Neural progenitor cell (in vitro differentiated cells): ENCODE results near the gene ARSB. TPM values are rescaled to one million over a fixed set of nuclear protein-coding genes. Genes with fewer than 3 reads are reported as not detected.

Experiments
- DNase-seq: peaks from one replicate; pipeline ENCODE4 v3.0.0-alpha.2; 2016; ENCODE audit warnings: low spot score
- H2AFZ ChIP-seq: fragments of 200-600 bp; sonication (generic); replicated peaks from 2 replicates; pipeline ENCODE4 v1.6.1; 2016; ENCODE audit warnings: antibody characterized with exemption
- H3F3A ChIP-seq: fragments of 200-600 bp; sonication (generic); 2 replicates; pipeline ENCODE4 v1.6.1; 2016; ENCODE audit warnings: antibody characterized with exemption, low read depth
- H3K27ac ChIP-seq: fragments of 200-600 bp; sonication (generic); 2 replicates; pipeline ENCODE4 v1.5.1; 2016; ENCODE audit warnings: mild to moderate bottlenecking
- H3K27me3 ChIP-seq: fragments of 200-600 bp; sonication (generic); 2 replicates; pipeline ENCODE4 v1.6.1; 2016; ENCODE audit warnings: mild to moderate bottlenecking, moderate library complexity
- H3K36me3 ChIP-seq: fragments of 200-600 bp; sonication (generic); 2 replicates; pipeline ENCODE4 v1.5.1; 2016
- H3K4me1 ChIP-seq: fragments of 200-600 bp; sonication (generic); 2 replicates; pipeline ENCODE4 v1.6.1; 2016; ENCODE audit warnings: mixed run types
- H3K4me2 ChIP-seq: fragments of 200-600 bp; sonication (generic); 2 replicates; pipeline ENCODE4 v1.6.1; 2016
- H3K4me3 ChIP-seq: fragments of 200-600 bp; sonication (generic); 2 replicates; pipeline ENCODE4 v1.5.1; 2016
- H3K79me2 ChIP-seq: fragments of 200-600 bp; sonication (generic); 2 replicates; pipeline ENCODE4 v1.6.1; 2016; ENCODE audit warnings: low read depth
- H3K9ac ChIP-seq: fragments of 200-600 bp; sonication (generic); 2 replicates; pipeline ENCODE4 v1.6.1; 2016
- H3K9me3 ChIP-seq: fragments of 200-600 bp; sonication (generic); 2 replicates; pipeline ENCODE4 v1.5.1; 2016; ENCODE audit warnings: low read depth
- H4K20me1 ChIP-seq: fragments of 200-600 bp; sonication (generic); 2 replicates; pipeline ENCODE4 v1.6.1; 2016; ENCODE audit warnings: low read depth
- H3K27ac Mint-ChIP-seq: 3 replicates; pipeline ENCODE4 v1.8.0; 2021; ENCODE audit warnings: mixed read lengths
- H3K27me3 Mint-ChIP-seq: 2 replicates; pipeline ENCODE4 v1.8.0; 2022; ENCODE audit warnings: low read depth, mild to moderate bottlenecking, inconsistent platforms, moderate library complexity, mixed read lengths; ENCODE audit not compliant: insufficient read depth
- H3K36me3 Mint-ChIP-seq: 3 replicates; pipeline ENCODE4 v1.8.0; 2021; ENCODE audit warnings: mixed read lengths
- H3K4me1 Mint-ChIP-seq: 3 replicates; pipeline ENCODE4 v1.8.0; 2021; ENCODE audit warnings: mixed read lengths
- H3K4me3 Mint-ChIP-seq: 3 replicates; pipeline ENCODE4 v1.8.0; 2021; ENCODE audit warnings: mild to moderate bottlenecking, moderate library complexity, mixed read lengths
- H3K9me3 Mint-ChIP-seq: 3 replicates; pipeline ENCODE4 v1.8.0; 2020; ENCODE audit warnings: mixed read lengths
- EZH2 ChIP-seq: fragments of 200-600 bp; sonication (generic); IDR thresholded peaks from 2 replicates; pipeline ENCODE4 v1.6.1; 2017; ENCODE audit warnings: antibody characterized with exemption, mild to moderate bottlenecking, moderate library complexity
- EZH2phosphoT487 ChIP-seq: fragments of 200-600 bp; sonication (generic); IDR thresholded peaks from 2 replicates; pipeline ENCODE4 v1.6.1; 2017; ENCODE audit warnings: antibody characterized with exemption
- total RNA-seq: library from RNA; depleted of rRNA; stranded (reverse); fragments of >200 nt; gene quantifications from 2 replicates; pipeline ENCODE4 v1.2.3, GENCODE V29; 2015; ENCODE audit warnings: low replicate concordance
- TF ChIP-seq, protein P1 (sequence below): fragments of 200-600 bp; sonication (generic); IDR thresholded peaks from 2 replicates; pipeline ENCODE4 v1.5.1; 2017; ENCODE audit warnings: antibody characterized with exemption, mild to moderate bottlenecking

The ARSB gene
- total RNA-seq, 1 donor from 2014 or later = 15.3 TPM

DNA sequence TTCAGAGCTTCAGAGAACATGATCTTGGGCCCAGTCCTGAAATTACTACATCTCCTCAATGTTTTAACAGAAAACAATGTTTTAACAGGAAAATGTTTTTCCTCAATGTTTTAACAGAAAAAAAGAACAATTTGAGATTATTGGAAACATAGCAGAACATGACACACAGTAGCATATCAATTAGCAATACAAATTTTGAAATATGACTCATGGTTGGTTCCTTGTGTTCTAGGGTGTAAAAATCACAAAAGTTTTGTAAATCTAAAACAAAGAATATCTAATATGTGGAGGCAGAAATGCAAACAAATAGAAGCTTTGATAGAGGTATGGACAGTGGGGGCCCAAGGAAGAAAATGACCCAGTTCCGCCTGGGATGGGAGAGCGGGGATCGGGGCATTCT is 22.8 kb upstream of the ARSB start:
- Mint-ChIP-seq H3K4me3 (no peak overlapping the region), H3K36me3 (no peaks in the 10 kb centered on the region), H3K4me1 (no peaks in the 10 kb centered on the region), H3K9me3 (peaks cover under 1% of the 10 kb centered on the region), H3K27me3 (peaks cover 2% of the 10 kb centered on the region), H3K27ac (no peak overlapping the region)
- no peak overlapping the region for H3K4me2 ChIP-seq
- H3K79me2 ChIP-seq = no peaks in the 10 kb centered on the region
- no peaks in the 10 kb centered on the region for H3K27me3 ChIP-seq
- H3K4me3 ChIP-seq = no peak overlapping the region
- H3K36me3 ChIP-seq = no peaks in the 10 kb centered on the region
- TF ChIP-seq, protein P1, sequence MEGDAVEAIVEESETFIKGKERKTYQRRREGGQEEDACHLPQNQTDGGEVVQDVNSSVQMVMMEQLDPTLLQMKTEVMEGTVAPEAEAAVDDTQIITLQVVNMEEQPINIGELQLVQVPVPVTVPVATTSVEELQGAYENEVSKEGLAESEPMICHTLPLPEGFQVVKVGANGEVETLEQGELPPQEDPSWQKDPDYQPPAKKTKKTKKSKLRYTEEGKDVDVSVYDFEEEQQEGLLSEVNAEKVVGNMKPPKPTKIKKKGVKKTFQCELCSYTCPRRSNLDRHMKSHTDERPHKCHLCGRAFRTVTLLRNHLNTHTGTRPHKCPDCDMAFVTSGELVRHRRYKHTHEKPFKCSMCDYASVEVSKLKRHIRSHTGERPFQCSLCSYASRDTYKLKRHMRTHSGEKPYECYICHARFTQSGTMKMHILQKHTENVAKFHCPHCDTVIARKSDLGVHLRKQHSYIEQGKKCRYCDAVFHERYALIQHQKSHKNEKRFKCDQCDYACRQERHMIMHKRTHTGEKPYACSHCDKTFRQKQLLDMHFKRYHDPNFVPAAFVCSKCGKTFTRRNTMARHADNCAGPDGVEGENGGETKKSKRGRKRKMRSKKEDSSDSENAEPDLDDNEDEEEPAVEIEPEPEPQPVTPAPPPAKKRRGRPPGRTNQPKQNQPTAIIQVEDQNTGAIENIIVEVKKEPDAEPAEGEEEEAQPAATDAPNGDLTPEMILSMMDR = no peak
- TF ChIP-seq EZH2phosphoT487 (no peak), EZH2 (no peak)
- no peaks in the 10 kb centered on the region for H3K4me1 ChIP-seq
- no peaks in the 10 kb centered on the region for H3F3A ChIP-seq
- no peaks in the 10 kb centered on the region for H4K20me1 ChIP-seq
- H3K9me3 ChIP-seq = no peaks in the 10 kb centered on the region
- no peak for DNase-seq
- no peak overlapping the region for H3K9ac ChIP-seq
- H2AFZ ChIP-seq = no peak overlapping the region
- H3K27ac ChIP-seq = no peak overlapping the region

DNA sequence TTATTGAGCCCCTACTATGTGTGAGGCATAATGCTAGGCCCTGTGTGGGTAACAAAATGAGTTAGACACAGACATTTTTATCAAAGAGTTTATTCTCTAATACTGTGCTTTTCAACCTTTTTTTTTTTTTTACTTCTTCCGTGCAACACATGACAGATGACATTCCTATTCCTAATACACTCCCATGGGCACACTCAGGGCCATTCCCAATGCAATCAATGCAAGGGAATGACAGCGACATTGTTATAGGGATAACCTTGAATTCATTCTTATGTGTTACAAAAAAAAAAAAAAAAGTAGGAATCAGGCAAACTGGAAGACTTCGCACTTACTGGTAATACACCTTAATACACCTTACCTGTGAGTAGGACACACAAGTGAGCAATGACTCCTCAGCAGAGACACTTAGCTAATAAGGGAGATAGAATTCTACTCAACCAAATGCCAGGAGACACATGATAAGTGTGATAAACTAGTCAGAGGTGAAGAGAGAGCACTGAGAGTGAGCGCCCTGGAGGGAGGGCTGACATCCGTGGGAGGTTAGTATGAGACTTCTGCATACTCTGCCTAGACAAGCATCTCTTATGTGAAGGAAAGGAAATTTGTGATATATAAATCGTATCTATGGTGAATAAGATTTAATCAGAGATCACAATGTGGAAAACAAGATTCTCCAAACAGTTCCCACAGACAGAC is 21.0 kb upstream of the ARSB start:
- Mint-ChIP-seq H3K27me3 (peaks cover 2% of the 10 kb centered on the region), H3K4me1 (peaks cover 10% of the 10 kb centered on the region), H3K36me3 (no peaks in the 10 kb centered on the region), H3K9me3 (no peaks in the 10 kb centered on the region), H3K4me3 (no peak overlapping the region), H3K27ac (no peak overlapping the region)
- no peak overlapping the region for H3K4me2 ChIP-seq
- TF ChIP-seq, protein P1 = no peak
- no peak for TF ChIP-seq EZH2phosphoT487
- no peaks in the 10 kb centered on the region for H3K79me2 ChIP-seq
- H2AFZ ChIP-seq = no peak overlapping the region
- H3K9ac ChIP-seq = no peak overlapping the region
- H3F3A ChIP-seq = no peaks in the 10 kb centered on the region
- H3K4me1 ChIP-seq = no peaks in the 10 kb centered on the region
- DNase-seq = no peak
- H4K20me1 ChIP-seq = no peaks in the 10 kb centered on the region
- no peaks in the 10 kb centered on the region for H3K36me3 ChIP-seq
- H3K4me3 ChIP-seq = no peak overlapping the region
- H3K9me3 ChIP-seq = no peaks in the 10 kb centered on the region
- H3K27me3 ChIP-seq = no peaks in the 10 kb centered on the region
- no peak overlapping the region for H3K27ac ChIP-seq

- H3K4me3 Mint-ChIP-seq = no peak overlapping the region
- H3K36me3 Mint-ChIP-seq = no peaks in the 10 kb centered on the region
- no peaks in the 10 kb centered on the region for H3K9me3 Mint-ChIP-seq
- no peak overlapping the region for H3K9ac ChIP-seq
- no peaks in the 10 kb centered on the region for H3K27me3 ChIP-seq
- no peaks in the 10 kb centered on the region for H3K4me1 ChIP-seq
- no peaks in the 10 kb centered on the region for H3K79me2 ChIP-seq
- no peaks in the 10 kb centered on the region for H3F3A ChIP-seq
- no peaks in the 10 kb centered on the region for H3K36me3 ChIP-seq
- no peak for DNase-seq
- peaks cover 2% of the 10 kb centered on the region for H3K27me3 Mint-ChIP-seq
- H3K27ac ChIP-seq = no peak overlapping the region
- H4K20me1 ChIP-seq = no peaks in the 10 kb centered on the region
- no peak overlapping the region for H3K4me2 ChIP-seq
- no peak for TF ChIP-seq EZH2
- TF ChIP-seq, protein P1 = no peak
- H3K4me1 Mint-ChIP-seq = peaks cover 10% of the 10 kb centered on the region
- H2AFZ ChIP-seq = no peak overlapping the region
- H3K27ac Mint-ChIP-seq = no peak overlapping the region
- no peaks in the 10 kb centered on the region for H3K9me3 ChIP-seq
- no peak overlapping the region for H3K4me3 ChIP-seq
Observed at GRCh38 chr5:79005151-79005550, 20.0 kb upstream of the ARSB start.
